Fibroblast of skin of left biceps (primary cell): ENCODE measurements around the gene ABCA6.
"Not testable (repeated sequence)": the region's sequence is repeated elsewhere in the genome, so short reads cannot be mapped to it uniquely, and the experiment has no call there.

Experiments
- DNase-seq, 2 experiments: peaks; one replicate each; pipeline ENCODE4 v3.0.0-alpha.2; 2013; ENCODE audit warnings: low read depth in 2 of 2

The ABCA6 gene

DNA sequence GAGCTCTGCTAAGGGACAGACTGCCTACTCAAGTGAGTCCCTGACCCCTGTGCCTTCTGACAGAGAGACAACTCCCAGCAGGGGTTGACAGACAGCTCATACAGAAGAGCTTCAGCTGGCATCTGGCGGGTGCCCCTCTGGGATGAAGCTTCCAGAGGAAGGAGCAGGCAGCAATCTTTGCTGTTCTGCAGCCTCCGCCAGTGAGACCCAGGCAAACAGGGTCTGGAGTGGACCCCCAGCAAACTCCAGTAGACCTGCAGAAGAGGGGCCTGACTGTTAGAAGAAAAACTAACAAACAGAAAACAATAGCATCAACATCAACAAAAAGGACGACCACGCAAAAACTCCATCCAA, 70.5 kb downstream of the ABCA6 start:
- not testable (repeated sequence) for DNase-seq

DNA sequence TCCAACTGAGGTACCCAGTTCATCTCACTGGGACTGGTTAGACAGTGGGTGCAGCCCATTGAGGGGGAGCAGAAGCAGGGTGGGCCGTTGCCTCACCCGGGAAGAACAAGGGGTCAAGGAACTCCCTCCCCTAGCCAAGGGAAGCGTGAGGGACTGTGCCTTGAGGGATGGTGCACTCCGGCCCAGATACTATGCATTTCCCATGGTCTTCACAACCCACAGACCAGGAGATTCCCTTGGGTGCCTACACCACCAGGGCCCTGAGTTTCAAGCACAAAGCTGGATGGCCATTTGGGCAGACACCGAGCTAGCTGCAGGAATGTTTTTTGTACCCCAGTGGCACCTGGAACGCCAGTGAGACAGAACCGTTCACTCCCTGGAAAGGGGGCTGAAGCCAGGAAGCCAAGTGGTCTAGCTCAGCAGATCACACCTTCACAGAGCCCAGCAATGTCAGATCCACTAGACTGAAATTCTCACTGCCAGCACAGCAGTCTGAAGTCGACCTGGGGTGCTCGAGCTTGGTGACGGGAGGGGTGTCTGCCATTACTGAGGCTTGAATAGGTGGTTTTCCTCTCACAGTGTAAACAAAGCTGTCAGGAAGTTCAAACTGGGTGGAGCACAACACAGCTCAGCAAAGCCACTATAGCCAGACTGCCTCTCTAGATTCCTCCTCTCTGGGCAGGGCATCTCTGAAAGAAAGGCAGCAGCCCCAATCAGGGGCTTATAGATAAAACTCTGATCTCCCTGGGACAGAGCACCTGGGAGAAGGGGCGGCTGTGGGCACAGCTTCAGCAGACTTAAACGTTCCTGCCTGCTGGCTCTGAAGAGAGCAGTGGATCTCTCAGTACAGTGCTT, 71.1 kb downstream of the ABCA6 start:
- DNase-seq = not testable (repeated sequence)

DNA sequence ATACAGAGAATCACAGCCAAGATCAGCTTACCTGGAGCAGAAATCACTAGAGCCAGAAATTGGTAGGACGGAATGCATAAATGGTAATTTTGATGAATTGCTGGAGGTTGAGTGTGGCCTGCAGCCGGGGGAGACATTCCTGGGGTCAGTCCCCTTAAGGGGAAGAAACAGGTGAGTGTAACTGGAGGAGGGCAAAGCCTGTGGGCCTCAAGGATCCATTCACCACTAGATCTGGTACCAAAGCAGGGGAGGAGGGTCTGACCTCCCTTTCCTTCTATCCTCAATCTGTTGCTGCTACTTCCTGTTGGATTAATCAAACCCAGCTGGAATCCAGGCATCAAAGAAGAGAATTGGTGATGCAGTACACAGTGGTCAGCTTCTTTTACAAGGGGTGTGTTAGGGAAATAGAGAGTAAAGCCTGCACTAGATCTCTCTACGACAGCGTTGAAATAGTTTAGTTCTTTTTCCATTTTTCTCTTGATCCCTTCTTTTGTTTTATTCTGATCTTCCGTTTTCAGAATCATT, 72.4 kb downstream of the ABCA6 start:
- no peak for DNase-seq

DNA sequence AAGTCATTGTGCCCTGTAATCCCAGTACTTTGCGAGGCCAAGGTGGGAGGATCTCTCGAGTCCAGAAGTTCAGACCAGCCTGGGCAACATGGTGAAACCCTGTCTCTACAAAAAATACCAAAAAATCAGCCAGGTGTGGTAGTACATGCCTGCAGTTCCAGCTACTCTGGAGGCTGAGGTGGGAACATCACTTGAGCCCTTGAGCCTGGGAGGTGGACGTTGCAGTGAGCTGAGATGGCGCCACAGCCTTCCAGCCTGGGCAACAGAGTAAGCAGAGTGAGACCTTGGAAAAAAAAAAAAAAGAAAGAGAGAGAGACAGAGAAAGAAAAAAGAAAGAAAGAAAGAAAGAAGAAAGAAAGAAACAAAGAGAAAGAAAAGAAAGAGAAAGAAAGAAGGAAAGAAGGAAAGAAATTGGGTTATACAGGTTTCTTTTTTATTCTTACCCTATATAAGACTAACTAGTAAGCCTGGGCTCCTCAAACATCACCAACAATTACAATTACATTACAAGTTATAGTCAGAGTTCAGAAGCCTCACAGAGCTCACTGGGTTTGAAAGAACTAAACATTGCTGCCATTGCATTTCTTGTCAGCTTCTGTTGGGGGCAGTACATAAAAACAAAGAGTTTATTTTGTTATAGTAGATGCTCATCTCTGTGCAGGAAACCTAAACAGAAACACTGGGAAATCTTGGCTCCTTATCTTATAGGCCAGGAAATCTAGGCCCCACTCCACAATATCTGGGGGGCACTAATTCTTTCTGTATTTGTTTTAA, 74.2 kb downstream of the ABCA6 start:
- DNase-seq = no peak

DNA sequence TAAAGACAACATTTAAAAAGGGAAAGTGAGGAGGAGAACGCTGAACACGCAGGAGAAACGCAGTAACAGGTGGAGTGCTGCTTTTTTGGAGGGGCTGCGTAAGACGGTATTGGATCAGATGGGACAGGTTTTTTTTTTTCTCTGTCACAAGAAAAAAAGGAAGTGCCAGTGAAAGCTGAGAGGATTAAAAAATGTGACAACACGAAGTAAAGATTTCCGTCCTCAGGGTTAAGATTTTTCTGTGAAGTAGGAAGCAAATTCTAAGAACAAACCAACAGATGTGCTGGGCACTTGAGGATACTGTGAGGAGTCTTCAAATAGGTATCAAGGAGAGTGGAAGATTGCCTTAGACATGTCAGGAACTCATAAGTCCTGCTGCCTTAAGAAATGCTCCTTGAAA, 75.2 kb downstream of the ABCA6 start:
- no peak for DNase-seq

DNA sequence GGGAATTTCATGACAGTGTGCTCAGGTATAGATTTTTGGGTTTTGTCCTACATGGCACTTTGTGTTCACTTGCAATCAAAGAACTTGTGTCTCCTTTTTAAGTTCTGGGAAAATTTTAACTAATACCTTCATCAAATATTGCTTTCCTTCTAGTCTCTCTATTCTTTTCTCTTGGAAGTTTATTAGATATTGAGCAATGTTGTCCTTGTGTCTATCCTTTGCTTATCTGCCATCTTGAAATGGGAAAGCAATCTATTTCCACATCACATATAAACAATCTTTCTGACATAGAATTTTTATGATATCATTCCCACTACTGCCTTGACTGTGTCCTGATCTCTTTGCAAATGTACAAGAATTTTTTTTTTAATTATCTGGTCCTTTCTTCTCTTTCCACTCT, 76.6 kb downstream of the ABCA6 start:
- no peak for DNase-seq

DNA sequence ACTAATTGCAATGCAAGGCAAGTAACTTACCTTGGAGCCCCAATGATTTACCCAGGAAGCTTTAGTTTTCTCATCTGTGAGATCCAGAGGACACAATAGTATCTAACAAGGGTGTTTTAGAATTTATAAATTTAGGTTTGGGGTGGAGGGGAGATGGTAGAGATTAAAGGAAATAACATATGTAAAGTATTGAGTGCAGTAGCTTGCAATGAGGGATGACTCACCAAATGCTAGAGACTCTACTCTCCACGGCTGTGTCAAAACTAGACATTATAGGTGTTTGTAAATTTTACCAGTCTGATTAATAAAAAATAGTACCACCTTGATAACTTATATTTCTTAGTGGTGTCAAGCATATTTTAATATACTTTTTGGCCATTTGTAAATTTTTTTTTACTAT, 77.2 kb downstream of the ABCA6 start:
- DNase-seq = no peak

DNA sequence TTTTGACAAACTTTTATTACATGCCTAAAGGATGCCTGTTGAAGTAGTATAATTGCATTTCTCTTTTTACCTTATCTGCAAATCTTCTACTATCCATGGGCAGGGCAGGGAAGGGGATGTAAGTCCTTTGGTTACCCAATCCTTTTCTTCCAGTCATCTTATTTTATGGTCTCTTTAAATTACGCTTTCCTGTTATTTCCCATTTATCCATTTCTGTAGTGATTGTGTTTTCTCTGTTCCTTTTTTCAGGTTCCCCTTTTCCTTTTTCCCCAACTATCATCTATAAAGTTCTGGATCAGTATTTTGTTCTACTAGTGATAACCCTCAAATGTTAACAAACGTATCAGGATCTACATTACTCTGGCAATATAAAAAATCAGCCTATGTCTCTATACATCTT, 77.7 kb downstream of the ABCA6 start:
- DNase-seq = no peak

DNA sequence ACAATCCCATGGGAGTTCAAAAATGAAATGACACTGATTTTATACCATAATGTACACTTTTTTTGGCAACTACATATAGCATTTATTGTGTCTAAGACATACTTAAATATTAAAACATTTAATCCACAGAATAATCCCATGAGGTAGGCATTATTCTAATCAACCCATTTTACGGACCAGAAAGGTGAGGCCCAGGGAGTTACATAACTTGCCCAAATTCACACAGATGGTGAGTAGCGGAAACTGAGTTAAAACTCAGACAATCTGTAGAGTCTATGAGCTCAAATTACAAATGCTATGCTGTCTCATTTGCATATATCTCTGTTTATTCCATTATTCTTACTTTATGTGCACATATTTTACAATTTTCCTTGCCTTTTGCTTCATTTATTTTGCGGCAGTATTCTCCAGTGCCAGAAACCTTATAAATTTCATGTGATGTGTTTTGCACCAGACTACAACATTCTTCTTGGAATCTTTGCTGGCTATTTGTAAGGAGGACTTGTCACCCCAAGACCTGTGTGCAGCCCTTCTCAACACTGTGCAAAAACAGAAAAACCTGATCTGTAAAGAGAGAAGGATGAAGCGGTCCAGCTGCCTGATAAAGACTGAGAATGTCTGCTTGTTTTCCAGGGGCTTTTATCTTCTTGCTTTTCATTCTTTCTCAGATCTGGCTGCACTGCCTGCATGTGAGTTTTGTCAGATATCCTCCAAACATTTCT, 78.7 kb downstream of the ABCA6 start:
- no peak for DNase-seq

DNA sequence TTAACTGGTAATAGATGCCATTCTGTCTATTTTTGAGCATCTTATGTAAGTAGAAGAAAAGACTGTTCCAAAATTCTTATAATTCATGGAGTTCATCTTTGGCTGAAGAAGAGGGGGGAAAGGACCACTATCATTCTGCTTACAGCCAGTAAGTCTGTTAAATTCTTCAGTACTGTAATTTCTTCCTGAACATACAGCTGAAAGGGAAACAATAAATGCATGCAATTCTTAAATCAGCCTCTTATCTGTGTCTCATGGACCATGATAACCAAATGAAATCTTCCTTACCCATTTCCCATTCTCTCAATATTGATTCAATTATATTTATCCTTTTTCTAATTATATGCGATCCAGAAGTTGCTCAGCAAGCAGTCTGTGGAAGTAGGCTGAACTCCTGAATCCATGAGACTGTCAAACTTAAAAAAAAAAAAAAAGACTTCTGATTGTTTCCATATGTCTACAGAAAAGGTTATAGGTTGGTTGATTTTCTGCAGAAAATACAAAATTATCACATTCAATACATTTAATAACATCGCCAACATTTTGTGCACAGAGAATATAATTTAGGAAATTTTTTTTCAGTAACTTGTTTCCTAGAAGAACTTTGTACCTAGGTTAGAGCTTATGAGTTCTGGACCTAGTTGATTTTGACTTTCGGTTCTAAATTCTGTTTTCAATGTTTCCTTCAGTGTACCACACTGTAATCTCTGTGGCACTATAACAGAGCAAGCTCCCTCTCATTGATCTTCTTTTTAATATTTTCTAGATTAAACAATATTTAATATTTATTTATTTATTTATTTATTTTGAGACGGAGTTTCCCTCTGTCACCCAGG, 79.8 kb downstream of the ABCA6 start:
- no peak for DNase-seq

DNA sequence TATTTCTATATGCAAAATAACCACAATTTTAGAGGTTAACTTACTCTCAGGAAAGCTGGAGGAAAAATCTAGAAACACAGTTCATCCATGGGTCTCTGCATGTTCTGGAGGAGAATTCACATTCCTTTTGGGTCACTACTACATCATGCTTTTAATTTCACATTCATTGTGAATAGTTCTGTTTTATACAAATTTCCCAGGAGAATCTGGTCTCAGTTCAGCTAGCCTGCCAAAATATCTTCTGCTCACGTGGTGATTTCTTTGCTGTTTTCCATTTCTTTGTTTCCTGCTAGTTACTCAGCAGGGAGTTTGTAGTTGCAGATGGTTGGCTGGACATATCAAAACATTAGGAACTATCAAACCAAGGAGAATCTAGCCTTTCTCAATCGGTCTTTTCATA, 80.9 kb downstream of the ABCA6 start, which contains the start of gene ABCA9:
TSS of gene ABCA9 (minus strand) at position 106 of the 400 bp plus-strand sequence. CDS start 9,801 bp downstream, outside the sequence.
- peak; percentile 74 to 86 for DNase-seq

DNA sequence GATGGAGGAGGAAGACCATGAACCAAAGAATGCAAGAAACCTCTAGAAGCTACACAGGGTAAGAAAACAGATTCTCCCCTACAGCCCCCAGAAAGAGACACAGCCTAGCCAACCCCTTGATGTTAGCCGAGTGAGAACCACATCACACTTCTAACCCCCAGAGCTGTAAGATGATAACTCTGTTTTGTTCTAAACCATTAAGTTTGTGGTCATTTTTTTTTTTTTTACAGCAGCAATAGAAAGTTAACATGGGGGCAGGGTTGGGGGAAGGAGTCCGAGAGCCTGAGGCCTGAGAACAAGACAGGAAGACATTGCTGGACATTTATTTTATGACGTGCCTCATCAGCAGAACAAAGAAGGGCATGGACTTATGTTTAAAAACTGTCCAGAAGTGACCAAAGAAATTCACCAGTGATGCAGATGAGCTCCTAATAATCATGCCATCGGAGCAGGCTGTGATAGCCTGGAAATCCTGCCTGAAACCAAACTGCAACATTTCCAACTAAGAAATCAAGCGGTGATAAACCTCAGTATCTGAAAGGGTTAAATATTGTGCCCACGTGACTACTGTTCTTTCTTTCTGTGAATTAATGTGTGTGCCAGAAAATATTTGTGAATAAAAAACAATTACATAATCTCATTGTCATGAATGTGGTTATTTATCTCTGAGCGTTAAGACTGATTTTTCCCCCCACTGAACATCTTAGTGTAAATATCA, 82.1 kb downstream of the ABCA6 start:
- no peak for DNase-seq

DNA sequence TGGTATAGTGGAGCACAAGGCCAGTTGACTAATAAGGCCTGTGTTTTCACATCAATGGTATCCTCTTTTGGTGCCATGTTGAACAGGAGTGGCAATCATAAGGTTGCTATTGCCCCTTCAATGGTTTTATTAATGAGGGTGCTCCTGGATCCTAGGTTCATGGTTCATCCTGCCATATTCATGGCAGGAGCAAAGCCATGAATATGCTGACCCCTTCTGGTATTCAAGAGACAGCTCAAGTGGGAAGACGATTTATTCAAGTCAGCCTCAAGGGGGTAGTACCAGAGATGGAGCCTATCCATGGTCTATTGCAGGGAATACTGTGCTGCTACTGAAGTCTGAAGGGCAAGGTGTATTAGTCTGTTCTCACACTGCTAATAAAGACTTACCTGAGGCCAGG, 83.5 kb downstream of the ABCA6 start:
- DNase-seq = no peak

DNA sequence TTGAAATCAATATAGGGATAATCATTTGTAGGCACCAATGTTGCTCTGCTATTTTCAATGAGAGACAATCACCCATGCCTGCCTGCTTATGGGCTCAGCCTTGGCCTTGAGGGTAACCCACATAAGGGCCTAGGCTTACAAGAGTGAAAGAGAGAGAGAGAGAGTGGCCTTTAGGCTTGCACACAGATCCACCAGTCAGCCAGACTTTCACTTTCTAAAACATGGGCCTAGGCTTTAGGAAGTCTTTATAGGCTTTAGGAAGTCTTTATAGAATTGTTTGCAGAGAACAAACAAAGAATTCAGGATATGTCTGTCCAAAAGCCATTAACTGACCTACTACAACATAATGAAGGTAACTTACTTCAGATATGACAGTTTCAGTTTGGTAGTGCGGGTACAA, 84.4 kb downstream of the ABCA6 start:
- DNase-seq = no peak

DNA sequence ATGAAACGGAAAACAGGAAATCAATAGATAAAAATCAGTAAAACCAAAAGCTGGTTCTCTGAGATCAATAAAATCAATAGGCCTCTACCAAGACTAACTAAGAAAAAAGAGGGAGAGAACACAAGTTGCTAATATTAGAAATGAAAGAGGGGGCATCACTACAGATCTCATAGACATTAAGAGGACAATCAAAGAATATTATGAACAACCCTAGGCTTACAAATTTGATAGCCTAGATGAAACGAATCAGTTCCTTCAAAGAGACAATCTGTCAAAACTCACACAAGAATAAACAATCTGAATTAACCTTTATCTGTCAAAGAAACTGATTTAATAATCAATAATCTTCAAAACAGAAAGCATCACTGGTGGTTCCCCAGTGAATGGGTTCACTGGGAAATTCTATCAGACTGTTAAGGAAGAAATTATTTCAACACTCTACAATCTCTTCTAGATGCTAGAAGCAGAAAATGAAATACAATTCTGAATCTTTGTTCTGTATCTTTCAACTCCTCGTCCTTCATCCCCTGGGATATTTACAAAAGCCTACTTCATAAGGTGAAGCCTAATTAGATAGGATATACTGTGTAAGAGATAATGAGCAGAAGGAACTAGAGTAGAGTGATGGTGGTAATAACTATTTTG, 85.4 kb downstream of the ABCA6 start:
- no peak for DNase-seq

DNA sequence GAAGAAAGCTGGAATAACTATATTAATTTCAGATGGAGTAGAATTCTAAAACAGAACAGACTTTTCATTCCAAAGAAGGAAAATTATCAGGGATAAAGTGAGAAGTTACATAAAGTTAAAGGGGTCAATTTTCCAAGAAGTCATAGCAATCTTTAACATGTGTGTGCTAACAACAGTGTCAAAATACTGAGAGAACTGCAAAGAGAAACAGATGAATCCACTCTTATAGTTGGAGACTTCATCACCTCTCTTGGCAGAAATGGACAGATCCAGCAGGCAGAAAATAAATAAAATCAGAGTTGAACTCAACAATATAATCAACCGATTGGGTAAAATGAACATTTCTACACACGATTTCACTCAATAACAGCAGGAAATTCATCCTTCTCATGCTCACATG, 86.4 kb downstream of the ABCA6 start:
- no peak for DNase-seq

DNA sequence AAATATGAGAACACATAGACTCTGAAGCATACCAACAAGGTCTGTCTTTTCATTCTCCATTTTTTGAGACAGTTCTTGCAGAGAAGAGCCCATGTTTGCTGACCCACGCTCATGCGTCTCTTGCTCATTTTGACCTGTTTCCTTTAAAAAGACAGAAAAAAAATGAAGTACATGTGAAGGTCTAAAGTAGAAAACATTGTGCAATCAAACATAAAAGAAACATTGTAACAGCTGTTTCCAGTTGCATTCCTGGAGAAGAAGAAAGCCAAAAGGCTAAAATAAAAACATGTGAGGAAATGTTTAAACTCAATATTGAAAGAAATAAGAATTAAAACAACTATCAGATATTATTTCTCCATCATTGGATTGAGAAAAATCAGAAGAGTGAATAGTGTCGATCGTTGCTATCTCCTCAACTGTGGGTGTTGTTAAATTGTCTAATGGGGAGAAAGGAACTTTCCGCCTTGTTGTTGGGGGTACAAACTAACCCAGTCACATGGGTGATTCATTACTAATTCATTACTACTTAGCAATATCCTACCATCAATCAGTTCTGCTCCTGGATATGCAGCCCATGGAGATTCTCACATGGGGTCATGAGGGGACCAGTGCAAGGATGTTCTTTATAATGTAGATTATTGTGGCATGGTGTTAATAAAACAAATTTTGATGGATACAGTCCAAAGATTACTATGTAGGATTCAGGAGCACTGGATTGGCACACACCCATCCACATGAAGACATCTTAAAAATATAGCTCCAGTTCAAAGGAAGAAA, 90.5 kb downstream of the ABCA6 start:
- peak; percentile 30 to 32 for DNase-seq

DNA sequence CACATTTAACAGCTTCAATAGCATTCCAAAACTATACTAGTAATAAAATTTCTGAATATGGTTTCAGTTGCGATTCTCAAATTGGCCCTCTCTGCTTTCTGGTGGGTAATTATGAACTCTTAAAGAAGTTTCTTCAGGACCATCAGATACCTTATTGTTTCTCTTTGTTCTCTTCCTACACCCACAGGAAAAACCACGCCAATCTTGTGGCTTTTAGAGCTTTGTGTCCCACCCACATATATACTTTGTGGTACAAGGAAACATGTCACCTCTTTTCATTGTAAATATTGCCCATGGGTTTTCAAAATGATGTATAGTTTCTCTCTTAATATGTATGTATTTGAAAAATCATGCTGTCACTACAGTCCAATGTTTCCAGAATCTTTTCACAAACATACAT, 93.1 kb downstream of the ABCA6 start:
- no peak for DNase-seq
